Measurements from ENCODE around the gene SCN3B.

SCN3B gene, protein sequence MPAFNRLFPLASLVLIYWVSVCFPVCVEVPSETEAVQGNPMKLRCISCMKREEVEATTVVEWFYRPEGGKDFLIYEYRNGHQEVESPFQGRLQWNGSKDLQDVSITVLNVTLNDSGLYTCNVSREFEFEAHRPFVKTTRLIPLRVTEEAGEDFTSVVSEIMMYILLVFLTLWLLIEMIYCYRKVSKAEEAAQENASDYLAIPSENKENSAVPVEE

DNA sequence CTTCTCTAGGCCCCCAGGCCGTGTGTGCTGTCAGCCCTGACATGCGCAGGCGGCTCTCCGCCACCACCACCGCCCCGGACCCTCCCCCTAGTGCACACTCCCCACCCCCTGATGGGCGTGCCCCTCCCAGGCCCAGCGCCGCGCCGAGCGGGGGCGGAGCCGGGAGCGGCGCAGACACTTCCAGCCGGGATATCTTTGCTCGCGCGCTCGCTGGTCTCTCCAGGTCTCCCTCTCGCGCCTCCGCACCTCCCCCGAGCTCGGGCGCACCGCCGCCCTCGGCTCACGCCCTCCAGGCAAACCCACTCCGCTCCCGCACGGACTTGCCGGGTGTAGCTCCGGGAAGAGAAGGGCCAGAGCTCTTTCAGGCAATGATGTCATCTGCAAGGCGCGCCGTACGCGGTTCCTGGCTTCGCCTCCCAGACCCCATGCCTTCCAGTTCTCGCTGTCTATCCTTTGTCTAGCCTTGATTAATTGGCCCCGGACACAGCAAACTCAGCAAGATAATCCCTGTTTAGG lies at the start of gene SCN3B:
TSS of gene SCN3B (minus strand) at position 59 of the 516 bp plus-strand sequence. CDS start 823 bp downstream, outside the sequence.
- peak; percentile 50 for DNase-seq

GRCh38 chr11:123702696-123703095 lies 48.3 kb upstream of the SCN3B start:
- DNase-seq, result no peak

DNA sequence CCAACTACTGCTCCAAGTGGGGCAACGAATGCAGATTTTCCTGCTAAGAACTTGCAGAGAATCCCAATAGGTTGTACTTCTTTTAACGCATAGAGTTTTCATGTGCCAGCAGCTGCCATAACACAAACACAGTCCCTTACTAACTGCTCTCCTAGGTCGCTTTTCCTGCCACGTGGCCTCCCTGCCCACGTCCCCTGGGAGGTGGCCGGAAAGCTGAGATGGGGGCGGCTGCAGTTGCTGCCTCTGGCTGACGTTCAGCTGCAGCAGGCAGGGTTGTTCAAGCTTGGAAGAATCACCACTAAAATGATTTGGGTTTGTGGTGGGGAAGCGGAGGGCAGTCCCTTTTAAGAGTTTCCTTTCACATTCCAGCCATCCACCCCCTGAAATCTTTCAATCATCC lies 47.7 kb upstream of the SCN3B start:
- DNase-seq, result no peak

DNA sequence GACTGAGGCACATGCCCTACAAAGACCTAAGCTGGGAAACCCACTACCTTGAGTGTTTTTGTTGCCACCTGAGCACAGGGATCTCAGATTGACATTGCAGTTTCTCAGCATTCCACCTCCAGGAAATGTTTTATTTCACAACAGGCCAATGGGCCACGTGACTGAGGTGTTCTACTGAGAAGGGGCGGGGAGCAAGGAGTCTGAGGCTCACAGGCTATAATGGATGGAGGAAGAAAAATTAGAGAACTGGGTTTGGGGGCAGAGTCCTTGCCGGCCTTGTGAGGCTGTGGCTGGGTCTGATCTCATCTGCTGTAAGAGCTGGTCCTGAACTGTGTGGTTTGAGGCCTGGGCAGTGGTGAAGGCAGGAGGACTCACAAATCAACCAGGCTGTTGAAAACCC lies 46.3 kb upstream of the SCN3B start:
- DNase-seq, result no peak

- no peak for DNase-seq
Measured at GRCh38 chr11:123698546-123699127, 44.2 kb upstream of the SCN3B start.

- DNase-seq, result no peak
Measured at GRCh38 chr11:123696183-123696582, 41.8 kb upstream of the SCN3B start.

DNA sequence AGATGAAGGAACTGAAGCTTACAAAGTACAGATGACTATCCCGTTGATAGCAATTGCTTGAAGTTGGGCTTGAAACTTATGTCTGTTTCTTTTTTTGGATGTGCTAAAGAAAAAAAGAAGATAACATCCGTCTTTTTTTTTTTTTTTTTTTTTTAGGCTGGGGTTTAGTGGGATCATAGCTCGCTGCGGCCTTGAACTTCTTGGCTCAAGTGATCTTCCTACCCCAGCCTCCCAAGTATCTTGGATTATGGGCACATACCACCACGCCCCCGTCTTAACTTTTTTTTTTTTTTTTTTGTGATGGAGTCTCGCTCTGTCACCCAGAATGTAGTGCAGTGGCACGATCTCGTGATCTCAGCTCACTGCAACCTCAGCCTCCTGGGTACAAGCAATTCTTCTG lies 40.8 kb upstream of the SCN3B start:
- DNase-seq, result no peak

- no peak for DNase-seq
Measured at GRCh38 chr11:123694551-123694950, 40.1 kb upstream of the SCN3B start.

DNA sequence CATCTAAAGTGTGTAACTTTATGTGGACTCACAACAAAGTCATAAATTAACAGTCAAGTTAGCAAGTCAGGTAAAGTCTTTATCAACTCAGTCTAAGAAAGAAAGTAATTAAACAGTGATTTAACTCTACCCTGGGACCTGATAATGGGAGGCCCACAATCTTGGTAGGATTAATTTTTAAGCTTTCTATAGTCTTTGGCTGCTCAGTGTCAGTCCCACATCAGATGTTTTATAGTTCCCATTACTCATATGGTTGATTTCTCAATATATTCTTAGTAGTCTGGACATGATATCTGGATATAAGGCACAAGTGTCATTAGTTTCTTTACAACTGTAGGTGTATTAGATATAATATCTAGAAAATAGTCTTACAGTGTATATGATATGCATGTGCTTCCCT lies 38.5 kb upstream of the SCN3B start:
- no peak for DNase-seq

DNA sequence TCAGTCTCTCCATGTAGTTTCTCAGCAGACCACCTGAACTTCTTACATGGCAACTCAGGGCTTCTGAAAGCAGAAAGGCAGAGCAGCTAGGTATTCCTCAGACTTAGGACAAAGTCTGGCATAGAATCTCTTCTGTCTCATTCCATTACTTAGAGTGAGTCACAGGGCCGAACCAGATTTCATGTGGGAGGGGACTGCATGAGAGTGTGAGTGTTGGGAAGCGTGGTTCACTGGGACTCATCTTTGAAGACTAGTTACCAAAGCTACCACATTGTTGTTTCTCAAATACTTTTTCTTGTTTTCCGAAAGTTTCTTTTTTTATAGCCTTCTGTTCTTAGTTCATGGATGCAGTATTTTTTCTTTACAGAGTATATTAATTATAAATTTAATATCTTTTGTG lies 36.1 kb upstream of the SCN3B start:
- DNase-seq, result no peak

- no peak for DNase-seq
Measured at GRCh38 chr11:123684601-123685000, 30.2 kb upstream of the SCN3B start.

- no peak for DNase-seq
Measured at GRCh38 chr11:123683428-123684170, 29.2 kb upstream of the SCN3B start.

- no peak for DNase-seq
Measured at GRCh38 chr11:123682696-123683410, 28.4 kb upstream of the SCN3B start.

DNA sequence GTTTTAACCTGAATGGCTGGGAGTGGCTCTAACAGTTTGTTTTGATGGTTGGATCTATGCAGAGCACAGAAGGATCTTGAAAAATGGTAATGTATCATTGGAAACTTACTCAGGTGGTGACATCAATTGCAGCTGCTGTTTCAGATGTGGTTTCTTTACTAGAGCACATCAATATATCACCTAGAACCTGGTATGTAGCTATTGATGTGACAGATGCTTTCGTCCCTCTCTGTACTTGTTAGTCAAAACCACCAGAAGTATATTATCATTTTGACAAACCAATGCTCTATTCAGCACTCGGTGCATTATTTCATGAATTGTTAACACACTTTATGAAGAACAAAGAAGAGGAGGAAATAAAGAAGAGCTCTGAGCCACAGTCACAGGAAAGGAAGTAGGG lies 26.6 kb upstream of the SCN3B start:
- no peak for DNase-seq

GRCh38 chr11:123678246-123678645 lies 23.8 kb upstream of the SCN3B start:
- DNase-seq, result no peak

DNA sequence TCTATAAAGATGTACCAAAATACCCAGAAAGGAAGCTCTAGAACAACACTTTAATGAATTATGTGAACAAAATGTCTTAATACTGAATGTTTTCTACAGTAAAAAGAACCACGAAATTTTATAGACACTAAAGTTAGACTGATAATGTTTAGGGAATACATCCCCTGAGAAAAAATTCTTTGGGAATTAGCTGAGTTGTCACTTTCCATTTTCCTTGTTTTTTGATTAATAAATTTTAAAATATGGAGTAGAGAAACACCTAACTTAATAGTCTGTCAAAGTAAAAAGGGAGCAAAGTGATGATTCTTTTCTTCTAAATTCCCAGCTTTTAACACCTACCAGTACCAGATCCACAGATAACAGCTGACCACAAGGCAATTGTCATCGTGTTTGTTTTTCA lies 23.1 kb upstream of the SCN3B start:
- DNase-seq, result no peak

DNA sequence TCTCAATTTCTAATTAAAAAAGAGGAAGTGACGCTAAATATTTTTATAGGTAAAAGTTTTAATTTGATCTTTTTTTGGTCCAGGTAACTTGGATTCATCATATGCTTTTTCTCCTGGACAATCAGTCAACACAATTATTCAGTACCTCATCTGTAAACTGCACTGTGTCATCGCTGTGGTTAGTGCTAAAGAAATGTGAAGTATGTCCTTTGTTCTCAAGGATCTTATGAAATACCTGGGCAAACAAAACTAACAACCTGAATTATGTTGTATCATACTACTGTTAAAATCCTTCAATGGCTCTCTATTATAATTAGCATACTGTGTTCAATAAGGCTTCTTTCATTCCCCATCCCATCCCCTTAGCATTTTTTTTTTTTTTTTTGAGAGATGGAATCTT lies 19.9 kb upstream of the SCN3B start:
- DNase-seq, result no peak

- DNase-seq, result no peak
Measured at GRCh38 chr11:123672568-123672967, 18.1 kb upstream of the SCN3B start.

- no peak for DNase-seq
Measured at GRCh38 chr11:123671534-123671933, 17.1 kb upstream of the SCN3B start.

DNA sequence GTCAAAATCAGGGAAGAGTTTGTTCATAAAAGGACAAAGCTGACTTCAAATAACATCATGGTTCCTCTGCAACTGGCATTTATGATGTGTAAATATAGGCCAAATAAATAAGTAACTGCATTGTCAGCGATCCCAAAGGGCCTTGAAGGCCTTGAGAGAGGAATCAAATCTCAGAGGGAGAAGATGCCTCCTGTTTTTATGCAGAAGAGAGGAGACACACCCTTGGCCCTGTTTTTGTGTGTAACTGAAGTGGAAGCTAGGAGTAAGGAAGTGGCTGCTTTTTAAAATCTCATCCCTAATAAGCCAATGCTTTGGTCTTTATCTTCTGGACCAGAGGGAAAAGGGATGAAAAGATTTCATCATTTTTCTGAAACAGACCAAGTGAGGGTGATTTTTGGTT lies 15.7 kb upstream of the SCN3B start:
- no peak for DNase-seq

DNA sequence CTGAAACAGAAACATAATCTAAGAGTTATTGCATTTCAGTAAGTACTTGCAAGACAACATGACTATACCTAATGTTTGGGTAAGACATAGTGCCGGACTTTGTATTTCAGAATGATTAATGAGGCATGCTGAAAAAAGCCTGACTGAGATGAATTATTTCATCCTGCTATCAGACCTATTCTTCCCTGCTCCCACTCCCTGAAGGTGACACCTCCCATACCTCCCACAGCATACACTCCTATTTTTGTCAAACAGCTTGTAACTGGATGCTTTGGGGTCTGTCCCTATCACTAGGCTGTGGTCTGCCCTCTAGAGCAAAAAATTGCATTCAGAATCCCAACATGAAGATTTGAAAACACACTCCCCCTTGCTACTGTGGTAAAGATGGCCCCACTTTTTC lies 10.9 kb upstream of the SCN3B start:
- DNase-seq, result no peak

DNA sequence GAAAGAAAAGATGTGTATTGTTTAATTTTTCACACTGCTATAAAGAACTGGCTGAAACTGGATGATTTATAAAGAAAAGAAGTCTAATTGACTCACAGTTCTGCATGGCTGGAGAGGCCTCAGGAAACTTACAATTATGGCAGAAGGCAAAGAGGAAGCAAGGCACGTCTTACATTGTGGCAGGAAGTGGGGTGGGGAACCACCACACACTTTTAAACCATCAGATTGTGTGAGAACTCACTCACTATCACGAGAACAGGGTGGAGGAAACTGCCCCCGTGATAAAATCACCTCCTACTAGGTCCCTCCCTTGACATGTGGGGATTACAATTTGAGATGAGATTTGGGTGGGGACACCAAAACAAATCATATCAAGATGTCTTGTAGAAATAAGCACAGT lies 5.5 kb upstream of the SCN3B start:
- DNase-seq, result peak; percentile 34

DNA sequence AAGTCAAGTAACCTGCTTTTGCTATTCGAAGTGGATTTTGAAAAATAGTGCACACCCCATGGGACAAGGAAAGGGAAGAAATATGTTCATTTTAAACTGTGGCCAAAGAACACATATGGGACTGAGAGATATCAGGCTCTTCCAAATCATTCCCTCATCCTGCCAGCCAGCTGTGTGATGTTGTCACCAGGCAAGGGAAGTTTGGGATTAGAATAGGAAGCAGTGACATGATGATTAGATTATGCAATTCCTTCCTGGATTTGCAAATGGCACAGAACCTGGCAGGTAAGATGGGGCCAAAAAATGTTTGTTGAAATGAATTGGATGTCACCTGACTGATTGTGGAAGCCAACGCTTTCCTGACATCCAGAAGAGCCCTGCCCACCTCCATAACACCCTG lies 4.9 kb upstream of the SCN3B start:
- DNase-seq, result no peak
